Central memory CD4-positive, alpha-beta T cell (primary cell): ENCODE results near the gene BRMS1.
"Not testable (repeated sequence)": the region's sequence is repeated elsewhere in the genome, so short reads cannot be mapped to it uniquely, and the experiment has no call there.

ENCODE experiments used
- DNase-seq: peaks from one replicate; pipeline ENCODE4 v3.0.0; 2022

Gene BRMS1

GRCh38 chr11:66363187-66363601, 18.3 kb upstream of the BRMS1 start:
- DNase-seq: no peak

GRCh38 chr11:66362481-66363147, 17.7 kb upstream of the BRMS1 start:
- DNase-seq: no peak

GRCh38 chr11:66361502-66361941, 16.6 kb upstream of the BRMS1 start:
- no peak for DNase-seq

- DNase-seq: no peak
These were observed 15.6 kb upstream of the BRMS1 start for GRCh38 chr11:66360406-66361073.

GRCh38 chr11:66359662-66360087, 14.8 kb upstream of the BRMS1 start:
- no peak for DNase-seq

GRCh38 chr11:66350560-66351235, 5.8 kb upstream of the BRMS1 start:
- not testable (repeated sequence) for DNase-seq

GRCh38 chr11:66349084-66349386, 4.1 kb upstream of the BRMS1 start:
- DNase-seq: no peak

GRCh38 chr11:66347425-66348276, 2.7 kb upstream of the BRMS1 start, which contains the start of gene B4GAT1:
Gene B4GAT1 (minus strand): TSS chr11:66347629. CDS start chr11:66347545, 84 bp downstream.
- DNase-seq: peak; percentile 81

GRCh38 chr11:66346476-66347424, 1.8 kb upstream of the BRMS1 start:
- no peak for DNase-seq

- DNase-seq: no peak
These were observed 379 bp upstream of the BRMS1 start for GRCh38 chr11:66345316-66345649.

- no peak for DNase-seq
These were observed 1.7 kb downstream of the BRMS1 start for GRCh38 chr11:66343176-66343575.

- no peak for DNase-seq
These were observed 3.3 kb downstream of the BRMS1 start for GRCh38 chr11:66341502-66342126.

- DNase-seq: no peak
These were observed 4.1 kb downstream of the BRMS1 start for GRCh38 chr11:66340596-66341501.

- DNase-seq: no peak
These were observed 5.0 kb downstream of the BRMS1 start for GRCh38 chr11:66339686-66340483.

GRCh38 chr11:66339162-66339675, 5.7 kb downstream of the BRMS1 start:
- no peak for DNase-seq

GRCh38 chr11:66338276-66339161, 6.4 kb downstream of the BRMS1 start:
- no peak for DNase-seq

GRCh38 chr11:66337103-66337899, 7.6 kb downstream of the BRMS1 start:
- no peak for DNase-seq
